Panc1 (cell line): ENCODE results near the gene CNTLN.

Source experiments
- POLR2AphosphoS5 ChIP-seq: IDR thresholded peaks from 2 replicates; pipeline ENCODE4 v1.6.1; 2012; ENCODE audit warnings: mild to moderate bottlenecking, low read depth, low read length, moderate library complexity
- REST ChIP-seq, 2 experiments: IDR thresholded peaks; 2 replicates each; pipeline ENCODE4 v1.6.1; 2011 to 2012; ENCODE audit warnings: low read depth in 2 of 2, control low read depth in 1 of 2, low read length in 1 of 2, mild to moderate bottlenecking in 1 of 2, moderate library complexity in 1 of 2; ENCODE audit not compliant: insufficient read depth in 1 of 2
- SIN3A ChIP-seq: IDR thresholded peaks from 2 replicates; pipeline ENCODE4 v1.6.1; 2012; ENCODE audit warnings: low read depth, mild to moderate bottlenecking, low read length, moderate library complexity, borderline replicate concordance; ENCODE audit not compliant: insufficient read depth
- TCF7L2 ChIP-seq: IDR thresholded peaks from 2 replicates; pipeline ENCODE4 v1.6.1; 2011; ENCODE audit warnings: mild to moderate bottlenecking, low read depth, low read length, inconsistent platforms
- TF ChIP-seq, protein P1 (sequence below): fragments of 450-650 bp; IDR thresholded peaks from 2 replicates; pipeline ENCODE4 v1.5.1; 2017; ENCODE audit warnings: mild to moderate bottlenecking

DNA sequence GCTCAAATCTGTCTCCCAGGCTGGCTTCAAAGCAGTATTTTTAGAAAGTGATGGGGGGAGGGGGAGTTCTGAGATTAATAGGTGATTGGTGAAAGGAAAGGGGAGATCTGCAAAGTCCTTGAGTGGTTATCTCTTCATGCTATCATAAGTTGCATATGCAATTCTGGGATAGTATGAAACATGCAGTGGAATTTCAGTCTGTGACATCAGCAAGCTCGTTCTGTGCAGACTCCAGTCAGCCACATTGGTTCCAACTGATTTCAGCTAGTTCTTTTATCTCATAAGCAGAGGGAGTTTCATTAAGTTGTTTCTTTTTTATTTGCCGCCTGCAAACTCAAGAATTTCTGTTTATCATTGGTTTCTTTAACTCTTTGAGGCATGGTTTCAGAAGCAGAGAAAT, 263.5 kb downstream of the CNTLN start:
- TF ChIP-seq POLR2AphosphoS5 (no peak), TCF7L2 (no peak), REST (IDR thresholded peaks at IDR 0.05; ENCODE audit: insufficient read depth in 1 of 2, low read depth in 2 of 2, low read length in 1 of 2) (no peak), SIN3A (no peak)
- TF ChIP-seq, protein P1, sequence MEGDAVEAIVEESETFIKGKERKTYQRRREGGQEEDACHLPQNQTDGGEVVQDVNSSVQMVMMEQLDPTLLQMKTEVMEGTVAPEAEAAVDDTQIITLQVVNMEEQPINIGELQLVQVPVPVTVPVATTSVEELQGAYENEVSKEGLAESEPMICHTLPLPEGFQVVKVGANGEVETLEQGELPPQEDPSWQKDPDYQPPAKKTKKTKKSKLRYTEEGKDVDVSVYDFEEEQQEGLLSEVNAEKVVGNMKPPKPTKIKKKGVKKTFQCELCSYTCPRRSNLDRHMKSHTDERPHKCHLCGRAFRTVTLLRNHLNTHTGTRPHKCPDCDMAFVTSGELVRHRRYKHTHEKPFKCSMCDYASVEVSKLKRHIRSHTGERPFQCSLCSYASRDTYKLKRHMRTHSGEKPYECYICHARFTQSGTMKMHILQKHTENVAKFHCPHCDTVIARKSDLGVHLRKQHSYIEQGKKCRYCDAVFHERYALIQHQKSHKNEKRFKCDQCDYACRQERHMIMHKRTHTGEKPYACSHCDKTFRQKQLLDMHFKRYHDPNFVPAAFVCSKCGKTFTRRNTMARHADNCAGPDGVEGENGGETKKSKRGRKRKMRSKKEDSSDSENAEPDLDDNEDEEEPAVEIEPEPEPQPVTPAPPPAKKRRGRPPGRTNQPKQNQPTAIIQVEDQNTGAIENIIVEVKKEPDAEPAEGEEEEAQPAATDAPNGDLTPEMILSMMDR, result no peak
